Esophagus (tissue), 2 donors: ENCODE measurements around the gene CAMK2G. TPM values are rescaled to one million over a fixed set of nuclear protein-coding genes. Genes with fewer than 3 reads are reported as not detected.

Source experiments
- H3K27ac ChIP-seq, 2 donors: one replicate each; pipeline ENCODE4 v1.5.1; 2013; ENCODE audit warnings: low read depth in 2 of 2, mild to moderate bottlenecking in 2 of 2, inconsistent platforms in 1 of 2, low read length in 1 of 2, moderate library complexity in 1 of 2
- H3K27me3 ChIP-seq, 2 donors: one replicate each; pipeline ENCODE4 v1.6.1; 2013; ENCODE audit warnings: low read length in 2 of 2, control low read depth in 1 of 2, mild to moderate bottlenecking in 1 of 2; ENCODE audit not compliant: insufficient read depth in 2 of 2, control insufficient read depth in 1 of 2
- H3K36me3 ChIP-seq, 2 donors: one replicate each; pipeline ENCODE4 v1.6.1; 2013; ENCODE audit warnings: low read length in 1 of 2; ENCODE audit not compliant: control insufficient read depth in 2 of 2, insufficient read depth in 2 of 2
- H3K4me1 ChIP-seq, 2 donors: one replicate each; pipeline ENCODE4 v1.6.1; 2013; ENCODE audit warnings: low read length in 1 of 2; ENCODE audit not compliant: control insufficient read depth in 2 of 2, insufficient read depth in 2 of 2
- H3K4me3 ChIP-seq, 2 donors: one replicate each; pipeline ENCODE4 v1.5.1; 2013; ENCODE audit warnings: low read length in 2 of 2, mild to moderate bottlenecking in 2 of 2, low read depth in 1 of 2, moderate library complexity in 1 of 2
- H3K9me3 ChIP-seq, 2 donors: one replicate each; pipeline ENCODE4 v1.6.1; 2013; ENCODE audit warnings: mild to moderate bottlenecking in 2 of 2, low read depth in 1 of 2, low read length in 1 of 2, moderate library complexity in 1 of 2; ENCODE audit not compliant: control insufficient read depth in 2 of 2, insufficient read depth in 1 of 2
- WGBS, 2 donors: extraction: QIAGEN DNeasy Blood & Tissue Kit; methylation state at CpG; one replicate each; pipeline ENCODE4 v1.1.7; 2013; 5-methylcytosine and 5-hydroxymethylcytosine counted together
- polyA plus RNA-seq, 2 donors: library from polyadenylated mRNA; stranded (reverse); fragments of 200-250 nt; gene quantifications; one replicate each; pipeline ENCODE4 v1.2.3, GENCODE V29; 2013
- donor health status: healthy with polysubstance abuse.
- donor health status: Bipolar disorder and iron deficiency.

CAMK2G gene
- polyA plus RNA-seq, 2 donors, result 16.1 to 25.3 TPM

DNA sequence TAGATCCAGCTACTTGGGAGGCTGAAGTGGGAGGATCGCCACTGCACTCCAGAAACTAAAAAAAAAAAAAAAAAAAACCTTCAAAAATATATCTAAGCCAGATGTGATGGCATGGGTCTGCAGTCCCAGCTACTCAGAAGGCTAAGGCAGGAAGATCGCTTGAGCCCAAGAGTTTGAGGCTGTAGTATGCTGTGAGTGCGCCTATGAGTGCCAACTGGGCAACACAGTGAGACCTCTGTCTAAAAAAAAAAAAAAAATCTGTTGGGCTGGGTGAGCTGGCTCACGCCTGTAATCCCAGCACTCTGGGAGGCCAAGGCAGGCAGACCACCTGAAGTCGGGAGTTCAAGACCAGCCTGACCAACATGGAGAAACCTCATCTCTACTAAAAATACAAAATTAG, 95.3 kb downstream of the CAMK2G start:
- H3K27ac ChIP-seq, result no peak overlapping the region
- no peak overlapping the region for H3K4me3 ChIP-seq
- no peaks in the 10 kb centered on the region for H3K4me1 ChIP-seq
- H3K9me3 ChIP-seq, result no peaks in the 10 kb centered on the region
- H3K36me3 ChIP-seq, result peaks cover 4 to 6% of the 10 kb centered on the region in 2 donors
- H3K27me3 ChIP-seq, result no peaks in the 10 kb centered on the region
- WGBS, 2 donors, result 89 to 93% methylated on average over 5 of the region's 5 CpGs

DNA sequence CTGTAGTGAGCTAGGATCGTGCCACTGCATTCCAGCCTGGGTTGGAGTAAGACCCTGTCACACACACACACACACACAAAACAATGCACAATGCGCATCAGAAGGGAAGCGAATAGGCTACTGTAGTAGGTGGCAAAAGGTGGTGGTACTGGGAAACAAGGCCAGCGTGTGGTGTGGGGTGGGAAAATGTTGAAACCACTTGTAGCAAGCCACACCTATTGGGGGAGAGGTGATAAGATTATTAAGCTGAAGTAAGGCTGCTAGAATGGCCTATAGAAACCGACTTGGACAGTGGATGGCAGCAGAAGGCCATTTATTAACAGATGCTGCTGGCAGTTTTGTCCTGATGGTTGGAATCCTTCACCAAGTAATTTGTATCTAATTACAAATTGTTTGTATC, 99.7 kb downstream of the CAMK2G start:
- H3K27me3 ChIP-seq, result no peaks in the 10 kb centered on the region
- peaks cover 0 to 5% of the 10 kb centered on the region in 2 donors for H3K4me1 ChIP-seq
- H3K9me3 ChIP-seq, result no peaks in the 10 kb centered on the region
- peak overlapping the region; percentile 24 to 55 for H3K4me3 ChIP-seq
- WGBS, 2 donors, result 29 to 38% methylated on average over 5 of the region's 5 CpGs
- peak overlapping the region in 1 of 2 donors; percentile 50 for H3K27ac ChIP-seq
- H3K36me3 ChIP-seq, result peaks cover 6 to 13% of the 10 kb centered on the region in 2 donors

DNA sequence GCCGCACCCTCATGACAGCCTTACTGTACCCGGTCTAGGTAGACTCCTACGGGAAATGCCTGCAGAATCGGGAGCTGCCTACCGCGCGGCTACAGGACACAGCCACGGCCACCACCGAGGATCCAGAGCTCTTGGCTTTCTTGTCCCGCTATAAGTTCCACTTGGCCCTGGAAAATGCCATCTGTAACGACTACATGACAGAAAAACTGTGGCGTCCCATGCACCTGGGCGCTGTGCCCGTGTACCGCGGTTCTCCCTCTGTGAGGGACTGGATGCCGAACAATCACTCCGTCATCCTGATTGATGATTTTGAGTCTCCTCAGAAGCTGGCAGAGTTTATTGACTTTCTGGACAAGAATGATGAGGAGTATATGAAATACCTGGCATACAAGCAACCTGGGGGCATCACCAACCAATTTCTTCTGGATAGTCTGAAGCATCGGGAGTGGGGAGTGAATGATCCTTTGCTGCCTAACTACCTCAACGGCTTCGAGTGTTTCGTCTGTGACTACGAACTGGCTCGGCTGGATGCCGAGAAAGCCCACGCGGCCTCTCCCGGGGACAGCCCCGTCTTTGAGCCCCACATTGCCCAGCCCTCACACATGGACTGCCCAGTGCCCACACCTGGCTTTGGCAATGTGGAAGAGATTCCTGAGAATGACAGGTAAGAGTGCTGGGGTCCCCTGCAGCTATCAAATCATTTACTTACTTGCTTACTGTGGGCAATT, 101.0 kb downstream of the CAMK2G start:
- whole genome bisulfite sequencing, 2 donors, result 1 to 3% methylated on average over 29 of the region's 29 CpGs
- Histone ChIP-seq H3K27me3 (no peaks in the 10 kb centered on the region), H3K4me3 (peak overlapping the region; percentile 55 to 85), H3K4me1 (peaks cover 0 to 5% of the 10 kb centered on the region in 2 donors), H3K27ac (peak overlapping the region; percentile 95 to 98), H3K9me3 (no peaks in the 10 kb centered on the region), H3K36me3 (peaks cover 12 to 24% of the 10 kb centered on the region in 2 donors)

DNA sequence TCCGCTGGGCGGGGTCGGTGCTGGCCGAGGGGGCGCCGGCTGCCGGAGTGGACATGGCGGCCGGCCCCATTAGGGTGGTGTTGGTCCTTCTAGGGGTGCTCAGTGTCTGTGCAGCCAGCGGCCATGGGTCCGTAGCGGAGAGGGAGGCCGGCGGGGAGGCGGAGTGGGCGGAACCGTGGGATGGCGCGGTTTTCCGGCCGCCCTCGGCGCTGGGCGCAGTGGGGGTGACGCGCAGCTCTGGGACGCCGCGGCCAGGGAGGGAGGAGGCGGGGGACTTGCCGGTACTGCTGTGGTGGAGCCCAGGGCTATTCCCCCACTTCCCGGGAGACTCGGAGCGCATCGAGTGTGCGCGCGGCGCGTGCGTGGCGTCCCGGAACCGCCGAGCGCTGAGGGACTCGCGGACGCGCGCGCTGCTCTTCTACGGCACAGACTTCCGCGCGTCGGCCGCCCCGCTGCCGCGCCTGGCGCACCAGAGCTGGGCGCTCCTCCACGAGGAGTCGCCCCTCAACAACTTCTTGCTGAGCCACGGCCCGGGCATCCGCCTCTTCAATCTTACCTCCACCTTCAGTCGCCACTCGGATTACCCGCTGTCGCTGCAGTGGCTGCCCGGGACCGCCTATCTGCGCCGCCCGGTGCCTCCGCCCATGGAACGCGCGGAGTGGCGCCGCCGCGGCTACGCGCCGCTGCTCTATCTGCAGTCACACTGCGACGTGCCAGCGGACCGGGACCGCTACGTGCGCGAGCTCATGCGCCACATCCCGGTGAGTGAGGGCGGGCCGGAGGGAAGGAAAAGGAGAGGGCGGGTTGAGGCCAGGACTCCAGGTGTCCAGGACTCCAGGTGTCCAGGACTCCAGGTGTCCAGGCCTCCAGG, 101.8 kb downstream of the CAMK2G start:
- WGBS, 2 donors, result 0% methylated on average over 76 to 101 of the region's 101 CpGs
- H3K4me3 ChIP-seq, result peak overlapping the region; percentile 55 to 85
- peak overlapping the region; percentile 95 to 98 for H3K27ac ChIP-seq
- H3K36me3 ChIP-seq, result peaks cover 12 to 26% of the 10 kb centered on the region in 2 donors
- H3K27me3 ChIP-seq, result no peaks in the 10 kb centered on the region
- peaks cover 0 to 5% of the 10 kb centered on the region in 2 donors for H3K4me1 ChIP-seq
- no peaks in the 10 kb centered on the region for H3K9me3 ChIP-seq

DNA sequence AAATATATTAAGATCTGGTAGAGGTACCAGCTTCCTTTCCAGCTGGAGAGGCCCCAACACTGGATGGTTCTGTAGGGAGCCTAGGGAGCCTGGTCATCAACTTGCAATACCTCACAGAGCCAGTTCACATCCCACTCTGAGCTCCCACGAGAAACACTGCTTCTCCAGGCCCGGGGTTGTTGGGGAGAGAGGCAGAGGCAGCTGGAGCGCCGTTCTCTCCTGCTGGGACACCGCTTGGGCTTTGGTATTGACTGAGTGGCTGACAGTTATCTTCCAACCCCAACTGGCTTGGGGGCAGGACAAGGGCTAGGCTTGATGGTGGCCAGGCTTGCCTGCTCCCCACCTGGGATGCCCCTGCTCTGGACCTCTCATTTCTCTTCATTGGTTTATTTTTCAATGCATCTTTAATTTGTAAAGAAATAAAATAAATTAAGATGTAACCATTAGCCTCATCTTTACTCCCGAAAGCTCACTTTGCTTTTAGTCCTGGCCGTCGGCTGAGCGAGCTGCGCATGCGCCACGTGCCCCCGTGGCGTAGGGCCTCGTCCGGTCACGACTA, 102.6 kb downstream of the CAMK2G start:
- 16 to 17% methylated on average over 17 of the region's 17 CpGs for WGBS, 2 donors
- H3K9me3 ChIP-seq, result no peaks in the 10 kb centered on the region
- peak overlapping the region; percentile 95 to 98 for H3K27ac ChIP-seq
- peak overlapping the region; percentile 55 to 85 for H3K4me3 ChIP-seq
- H3K27me3 ChIP-seq, result no peaks in the 10 kb centered on the region
- peaks cover 0 to 5% of the 10 kb centered on the region in 2 donors for H3K4me1 ChIP-seq
- peaks cover 16 to 30% of the 10 kb centered on the region in 2 donors for H3K36me3 ChIP-seq

DNA sequence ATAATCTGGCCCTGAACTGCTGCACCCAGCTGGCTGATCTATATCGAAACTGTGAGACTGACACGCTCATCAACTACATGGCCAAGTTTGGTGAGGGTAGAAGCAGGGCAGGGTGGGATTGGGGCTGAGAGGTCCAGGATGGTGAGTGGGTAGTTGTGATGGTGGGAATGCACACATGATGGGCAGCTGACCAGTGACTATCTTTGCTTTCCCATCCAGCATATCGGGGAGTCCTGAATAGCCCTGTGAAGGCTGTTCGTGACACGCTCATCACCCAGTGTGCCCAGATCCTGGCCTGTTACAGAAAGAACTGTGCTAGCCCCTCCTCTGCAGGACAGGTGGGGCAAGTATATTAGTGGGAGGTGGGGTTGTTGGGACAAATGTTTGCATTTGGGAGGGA, 105.0 kb downstream of the CAMK2G start:
- H3K36me3 ChIP-seq, result peaks cover 26 to 42% of the 10 kb centered on the region in 2 donors
- peak overlapping the region in 1 of 2 donors; percentile 46 for H3K27ac ChIP-seq
- WGBS, 2 donors, result 91 to 93% methylated on average over 5 of the region's 5 CpGs

DNA sequence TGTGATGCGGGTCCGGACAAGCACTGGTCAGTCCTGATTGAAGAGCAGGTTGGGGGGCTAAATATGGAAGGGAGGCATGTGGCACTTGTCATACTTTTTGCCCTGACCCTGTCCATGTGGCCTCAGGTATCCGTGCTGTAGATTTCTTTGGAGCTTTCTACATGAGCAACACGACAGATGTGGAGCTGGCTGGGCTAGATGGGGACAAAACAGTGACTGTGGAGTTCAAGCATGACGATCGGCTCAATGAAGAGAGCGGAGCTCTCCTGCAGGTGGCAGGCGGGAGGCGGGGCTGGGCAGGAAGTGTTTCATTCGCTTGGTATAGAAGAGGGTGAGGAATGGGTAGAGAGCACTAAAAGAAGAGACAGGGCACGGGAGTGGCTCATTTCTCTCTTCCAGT, 105.5 kb downstream of the CAMK2G start:
- H3K36me3 ChIP-seq, result peaks cover 27 to 44% of the 10 kb centered on the region in 2 donors
- no peaks in the 10 kb centered on the region for H3K27me3 ChIP-seq
- H3K4me3 ChIP-seq, result no peak overlapping the region
- no peaks in the 10 kb centered on the region for H3K9me3 ChIP-seq
- H3K27ac ChIP-seq, result peak overlapping the region in 1 of 2 donors; percentile 46
- 79 to 80% methylated on average over 11 of the region's 11 CpGs for WGBS, 2 donors
- peaks cover 0 to 5% of the 10 kb centered on the region in 2 donors for H3K4me1 ChIP-seq

More for the DNA sequence above, 105.0 kb downstream of the CAMK2G start:
- Histone ChIP-seq H3K4me3 (no peak overlapping the region), H3K9me3 (no peaks in the 10 kb centered on the region), H3K4me1 (peaks cover 0 to 5% of the 10 kb centered on the region in 2 donors), H3K27me3 (no peaks in the 10 kb centered on the region)

DNA sequence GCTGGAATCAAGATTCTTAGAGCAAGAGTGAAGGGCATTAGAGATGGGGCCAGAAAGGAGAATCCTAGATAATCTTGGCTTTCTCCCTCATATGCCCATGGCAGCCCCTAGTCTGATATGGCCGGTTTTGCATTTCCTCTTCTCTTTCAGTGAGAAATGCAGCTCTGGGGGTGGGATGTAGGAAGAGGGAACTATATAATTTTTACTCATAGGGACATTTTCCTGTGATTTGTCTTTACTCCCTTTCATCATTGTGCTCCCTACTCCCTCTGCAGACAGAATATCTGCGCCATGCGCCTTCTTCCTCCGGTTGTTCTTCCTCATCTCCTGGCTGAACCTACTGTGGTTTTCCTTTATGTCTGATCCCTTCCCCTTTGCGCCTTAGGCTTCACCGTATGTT, 109.3 kb downstream of the CAMK2G start:
- peaks cover 42 to 60% of the 10 kb centered on the region in 2 donors for H3K36me3 ChIP-seq
- H3K4me3 ChIP-seq, result no peak overlapping the region
- H3K9me3 ChIP-seq, result no peaks in the 10 kb centered on the region
- H3K27me3 ChIP-seq, result no peaks in the 10 kb centered on the region
- H3K27ac ChIP-seq, result no peak overlapping the region
- 95% methylated on average over 6 of the region's 6 CpGs for WGBS, 2 donors
- H3K4me1 ChIP-seq, result no peaks in the 10 kb centered on the region

DNA sequence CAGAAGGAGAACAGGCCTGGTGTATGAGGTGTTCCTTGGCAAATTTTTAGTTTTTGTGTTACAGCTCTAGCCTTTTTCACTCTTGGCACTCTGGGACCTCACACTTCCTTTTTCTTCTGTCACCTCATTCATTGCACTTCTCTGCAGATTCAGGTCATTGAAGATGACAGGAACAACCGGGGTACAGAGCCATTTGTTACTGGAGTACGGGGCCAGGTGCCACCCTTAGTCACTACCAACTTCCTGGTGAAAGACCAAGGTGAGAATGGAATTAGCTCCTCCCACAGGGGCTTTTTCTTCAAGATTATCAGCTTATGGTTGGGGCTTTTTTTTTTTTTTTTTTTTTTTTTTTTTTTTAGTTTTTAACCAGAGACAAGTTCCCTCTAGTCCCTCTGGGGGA, 111.0 kb downstream of the CAMK2G start:
- H3K4me1 ChIP-seq, result no peaks in the 10 kb centered on the region
- H3K4me3 ChIP-seq, result no peak overlapping the region
- peaks cover 38 to 55% of the 10 kb centered on the region in 2 donors for H3K36me3 ChIP-seq
- WGBS, 2 donors, result 81 to 87% methylated on average over 2 of the region's 2 CpGs
- H3K27ac ChIP-seq, result peak overlapping the region in 1 of 2 donors; percentile 38
- no peaks in the 10 kb centered on the region for H3K9me3 ChIP-seq
- no peaks in the 10 kb centered on the region for H3K27me3 ChIP-seq
